CD4-positive, alpha-beta memory T cell (primary cell): ENCODE data around the gene AK8. TPM values are rescaled to one million over a fixed set of nuclear protein-coding genes. Genes with fewer than 3 reads are reported as not detected.

Source experiments
- CTCF ChIA-PET: fragments of 350-600 bp; sonication (Branson Sonifier 250); formaldehyde crosslinking; loops from one replicate; lab custom pipeline; 2021; ENCODE audit warnings: inconsistent platforms; ENCODE audit not compliant: partially characterized antibody; lab: Charles Lee
- POLR2A ChIA-PET: fragments of 350-600 bp; sonication (Branson Sonifier 250); formaldehyde crosslinking; loops from one replicate; lab custom pipeline; 2021; ENCODE audit not compliant: partially characterized antibody; lab: Charles Lee
- DNase-seq, 5 donors: peaks; one replicate each; pipeline versions ENCODE4 v3.0.0 to v3.0.0-alpha.2; 2020 to 2022; ENCODE audit warnings: mixed read lengths in 1 of 5
- H3K27ac ChIP-seq: one replicate; pipeline ENCODE4 v1.7.0; 2013; ENCODE audit warnings: low read depth, low read length
- H3K27me3 ChIP-seq: 2 replicates; pipeline ENCODE4 v1.7.0; 2013; ENCODE audit warnings: mild to moderate bottlenecking, low read length, moderate library complexity; ENCODE audit not compliant: insufficient read depth
- H3K36me3 ChIP-seq: 2 replicates; pipeline ENCODE4 v1.7.0; 2013; ENCODE audit warnings: mild to moderate bottlenecking, low read length, moderate library complexity; ENCODE audit not compliant: insufficient read depth
- H3K4me1 ChIP-seq: 2 replicates; pipeline ENCODE4 v1.7.0; 2013; ENCODE audit warnings: mild to moderate bottlenecking, low read length, moderate library complexity; ENCODE audit not compliant: insufficient read depth
- H3K4me3 ChIP-seq, 2 donors: one replicate each; pipeline ENCODE4 v1.7.0; 2013; ENCODE audit warnings: low read length in 2 of 2, mild to moderate bottlenecking in 1 of 2
- H3K9me3 ChIP-seq, 2 donors: one replicate each; pipeline ENCODE4 v1.7.0; 2013; ENCODE audit warnings: low read length in 2 of 2, control low read depth in 1 of 2; ENCODE audit not compliant: control insufficient read depth in 1 of 2
- H3K27ac Mint-ChIP-seq, 7 donors: one replicate each; pipeline ENCODE4 v1.8.0; 2020 to 2021; ENCODE audit warnings: mixed read lengths in 7 of 7, mild to moderate bottlenecking in 6 of 7, inconsistent platforms in 3 of 7, moderate library complexity in 3 of 7
- H3K27me3 Mint-ChIP-seq, 2 donors: one replicate each; pipeline ENCODE4 v1.8.0; 2020 to 2021; ENCODE audit warnings: mixed read lengths in 2 of 2
- H3K36me3 Mint-ChIP-seq, 2 donors: one replicate each; pipeline ENCODE4 v1.8.0; 2020 to 2021; ENCODE audit warnings: mixed read lengths in 2 of 2, inconsistent platforms in 1 of 2, mild to moderate bottlenecking in 1 of 2
- H3K4me1 Mint-ChIP-seq, 4 donors: one replicate each; pipeline ENCODE4 v1.8.0; 2020 to 2021; ENCODE audit warnings: mixed read lengths in 4 of 4, mild to moderate bottlenecking in 1 of 4
- H3K4me3 Mint-ChIP-seq, 8 donors: one replicate each; pipeline ENCODE4 v1.8.0; 2020 to 2021; ENCODE audit warnings: mixed read lengths in 8 of 8, mild to moderate bottlenecking in 7 of 8, moderate library complexity in 6 of 8, inconsistent platforms in 3 of 8
- H3K9me3 Mint-ChIP-seq, 8 donors: one replicate each; pipeline ENCODE4 v1.8.0; 2020 to 2021; ENCODE audit warnings: mixed read lengths in 8 of 8, mild to moderate bottlenecking in 5 of 8, inconsistent platforms in 3 of 8, moderate library complexity in 1 of 8
- intact Hi-C: fragments of 100-400 bp; cut with micrococcal nuclease; formaldehyde crosslinking; loops from one replicate; pipeline ENCODE4 v1.15.1; 2023
- polyA plus RNA-seq, 2 donors: library from polyadenylated mRNA; unstranded; fragments of 300-500 nt; fragmentation: Illumina TruSeq; gene quantifications; one replicate each; pipeline ENCODE4 v1.2.3, GENCODE V29; 2021
- total RNA-seq, 2 experiments: library from RNA; stranded (reverse); gene quantifications; one replicate each; pipeline ENCODE4 v1.2.3, GENCODE V29; 2021

Gene AK8
- total and polyA plus RNA-seq, 4 experiments from 2014 or later = 0.28 TPM; not detected in 3

GRCh38 chr9:132677976-132678375, 200.1 kb downstream of the AK8 start:
- Mint-ChIP-seq H3K4me1 (peaks cover 22 to 49% (median 38%) of the 10 kb centered on the region in 4 donors), H3K36me3 (peaks cover 20 to 42% of the 10 kb centered on the region in 2 donors), H3K4me3 (no peak overlapping the region), H3K9me3 (no peaks in the 10 kb centered on the region), H3K27ac (no peak overlapping the region), H3K27me3 (no peaks in the 10 kb centered on the region)
- Histone ChIP-seq H3K36me3 (peaks cover 28% of the 10 kb centered on the region), H3K27ac (no peak overlapping the region), H3K4me3 (no peak overlapping the region), H3K4me1 (peaks cover 6% of the 10 kb centered on the region), H3K9me3 (no peaks in the 10 kb centered on the region), H3K27me3 (no peaks in the 10 kb centered on the region)
- ChIA-PET POLR2A (interaction anchor here (2.2 kb wide), 1 partner anchor 8 kb away, joined by 12 read pairs; the partner anchor contains the start of genes DDX31 and GTF3C4), CTCF (interaction anchor here (1.4 kb wide), 1 partner anchor 90 kb away, joined by 3 read pairs; no protein-coding TSS in a partner anchor)
- intact Hi-C loops = no loop called here
- no peak for DNase-seq

Other genes starting within 250 kb of the AK8 start
- 10 to 100 TPM; 19.6 to 21.1 TPM for gene DDX31, start 208.3 kb downstream of the AK8 start, total RNA-seq
- gene DDX31, start 208.3 kb downstream of the AK8 start, polyA plus RNA-seq = 1 to 10 TPM; 3.4 to 7.6 TPM
- gene GTF3C4, start 207.8 kb downstream of the AK8 start, total RNA-seq = 10 to 100 TPM; 12.8 to 13.2 TPM
- gene GTF3C4, start 207.8 kb downstream of the AK8 start, polyA plus RNA-seq = 1 to 10 TPM; 2.7 to 3.9 TPM
- 1 to 10 TPM; 1.5 to 1.8 TPM for gene SPACA9, start 614 bp upstream of the AK8 start, total RNA-seq
- 1 to 10 TPM; 1.9 to 2.2 TPM for gene SPACA9, start 614 bp upstream of the AK8 start, polyA plus RNA-seq
- gene TSC1, start 66.3 kb upstream of the AK8 start, total RNA-seq = 10 to 100 TPM; 72.7 to 76.5 TPM
- gene TSC1, start 66.3 kb upstream of the AK8 start, polyA plus RNA-seq = 10 to 100 TPM in 1 of 2 donors, 1 to 10 TPM in 1; 4.4 to 13.5 TPM
- gene GFI1B, start 100.4 kb upstream of the AK8 start, total RNA-seq = not detected
- gene GFI1B, start 100.4 kb upstream of the AK8 start, polyA plus RNA-seq = not detected
- 10 to 100 TPM; 71.3 to 71.5 TPM for gene GTF3C5, start 152.7 kb upstream of the AK8 start, total RNA-seq
- gene GTF3C5, start 152.7 kb upstream of the AK8 start, polyA plus RNA-seq = 10 to 100 TPM; 33.5 to 34.0 TPM
- gene CEL, start 183.7 kb upstream of the AK8 start, total RNA-seq = 1 to 10 TPM; 1.2 to 1.6 TPM
- gene CEL, start 183.7 kb upstream of the AK8 start, polyA plus RNA-seq = under 1 TPM in 1 of 2 donors, not detected in 1; 0.15 TPM
- gene RALGDS, start 243.0 kb upstream of the AK8 start, total RNA-seq = 100 to 1,000 TPM; 123 to 131 TPM
- 10 to 100 TPM; 27.9 to 67.8 TPM for gene RALGDS, start 243.0 kb upstream of the AK8 start, polyA plus RNA-seq